H9 (cell line): ENCODE results near the gene NCAM2. TPM values are rescaled to one million over a fixed set of nuclear protein-coding genes. Genes with fewer than 3 reads are reported as not detected.

Experiments
- DNase-seq: peaks from one replicate; pipeline ENCODE4 v3.0.0-alpha.2; 2017
- H2AFZ ChIP-seq: one replicate; pipeline ENCODE4 v1.6.1; 2013; ENCODE audit warnings: mild to moderate bottlenecking, low read length, control low read depth, moderate library complexity
- H2AK5ac ChIP-seq: 2 replicates; pipeline ENCODE4 v1.6.1; 2013; ENCODE audit warnings: low read length, control low read depth, mixed read lengths; ENCODE audit not compliant: insufficient read length
- H2BK120ac ChIP-seq: one replicate; pipeline ENCODE4 v1.6.1; 2013; ENCODE audit warnings: low read depth, mild to moderate bottlenecking, low read length, control low read depth, inconsistent platforms; ENCODE audit not compliant: poor library complexity, severe bottlenecking
- H2BK12ac ChIP-seq: 2 replicates; pipeline ENCODE4 v1.6.1; 2013; ENCODE audit warnings: low read length, control low read depth, mixed read lengths, low read depth; ENCODE audit not compliant: insufficient read length
- H2BK15ac ChIP-seq: 2 replicates; pipeline ENCODE4 v1.6.1; 2013; ENCODE audit warnings: low read depth, low read length, control low read depth
- H2BK20ac ChIP-seq: one replicate; pipeline ENCODE4 v1.6.1; 2013; ENCODE audit warnings: low read depth, mild to moderate bottlenecking, low read length, control low read depth, inconsistent platforms; ENCODE audit not compliant: poor library complexity, severe bottlenecking
- H2BK5ac ChIP-seq: 2 replicates; pipeline ENCODE4 v1.6.1; 2013; ENCODE audit warnings: low read length, control low read depth, mixed read lengths; ENCODE audit not compliant: insufficient read length
- H3K14ac ChIP-seq: 2 replicates; pipeline ENCODE4 v1.6.1; 2013; ENCODE audit warnings: low read length, control low read depth; ENCODE audit not compliant: insufficient read depth
- H3K18ac ChIP-seq: 2 replicates; pipeline ENCODE4 v1.6.1; 2013; ENCODE audit warnings: low read depth, mild to moderate bottlenecking, mixed read lengths, low read length, control low read depth; ENCODE audit not compliant: insufficient read length
- H3K23ac ChIP-seq: 2 replicates; pipeline ENCODE4 v1.6.1; 2013; ENCODE audit warnings: low read length, control low read depth, mixed read lengths, low read depth; ENCODE audit not compliant: insufficient read length
- H3K23me2 ChIP-seq: 2 replicates; pipeline ENCODE4 v1.6.1; 2013; ENCODE audit warnings: low read depth, mild to moderate bottlenecking, mixed read lengths, low read length, control low read depth; ENCODE audit not compliant: insufficient read length, poor library complexity, severe bottlenecking
- H3K27ac ChIP-seq: 2 replicates; pipeline ENCODE4 v1.5.1; 2013; ENCODE audit warnings: low read length, control low read depth, mixed read lengths, low read depth; ENCODE audit not compliant: insufficient read length
- H3K27me3 ChIP-seq: 2 replicates; pipeline ENCODE4 v1.6.1; 2013; ENCODE audit warnings: low read length, control low read depth, inconsistent platforms; ENCODE audit not compliant: insufficient read depth
- H3K4ac ChIP-seq: 2 replicates; pipeline ENCODE4 v1.6.1; 2013; ENCODE audit warnings: low read depth, mild to moderate bottlenecking, control low read depth, inconsistent platforms, low read length, moderate library complexity
- H3K4me1 ChIP-seq: 2 replicates; pipeline ENCODE4 v1.6.1; 2013; ENCODE audit warnings: low read length, control low read depth, inconsistent platforms; ENCODE audit not compliant: insufficient read depth
- H3K4me2 ChIP-seq: 2 replicates; pipeline ENCODE4 v1.6.1; 2013; ENCODE audit warnings: low read length, control low read depth, mixed read lengths; ENCODE audit not compliant: insufficient read length, insufficient read depth
- H3K56ac ChIP-seq: 2 replicates; pipeline ENCODE4 v1.6.1; 2013; ENCODE audit warnings: low read depth, mild to moderate bottlenecking, mixed read lengths, low read length, control low read depth; ENCODE audit not compliant: insufficient read length
- H3K79me1 ChIP-seq: 2 replicates; pipeline ENCODE4 v1.6.1; 2013; ENCODE audit warnings: low read depth, mild to moderate bottlenecking, moderate library complexity, low read length, control low read depth, inconsistent platforms; ENCODE audit not compliant: insufficient read depth, poor library complexity, severe bottlenecking
- H3K79me2 ChIP-seq: 2 replicates; pipeline ENCODE4 v1.6.1; 2013; ENCODE audit warnings: low read length, control low read depth, inconsistent platforms; ENCODE audit not compliant: insufficient read depth
- H3K9ac ChIP-seq: 2 replicates; pipeline ENCODE4 v1.6.1; 2013; ENCODE audit warnings: low read length, control low read depth, mixed read lengths; ENCODE audit not compliant: insufficient read length; ENCODE audit errors: extremely low read depth
- H3K9me3 ChIP-seq: one replicate; pipeline ENCODE4 v1.6.1; 2013; ENCODE audit warnings: low read depth, low read length, inconsistent platforms; ENCODE audit not compliant: control insufficient read depth
- H3T11ph ChIP-seq: one replicate; pipeline ENCODE4 v1.6.1; 2013; ENCODE audit warnings: mild to moderate bottlenecking, low read length, control low read depth, inconsistent platforms
- H4K20me1 ChIP-seq: one replicate; pipeline ENCODE4 v1.6.1; 2013; ENCODE audit not compliant: control insufficient read depth, insufficient read length, insufficient read depth
- H4K5ac ChIP-seq: 2 replicates; pipeline ENCODE4 v1.6.1; 2013; ENCODE audit warnings: low read depth, mild to moderate bottlenecking, mixed read lengths, low read length, control low read depth; ENCODE audit not compliant: insufficient read length
- H4K8ac ChIP-seq: replicated peaks from 2 replicates; pipeline ENCODE4 v1.6.1; 2013; ENCODE audit warnings: low read length, control low read depth, mixed read lengths, low read depth; ENCODE audit not compliant: insufficient read length
- H4K91ac ChIP-seq: 2 replicates; pipeline ENCODE4 v1.6.1; 2013; ENCODE audit warnings: low read depth, mild to moderate bottlenecking, moderate library complexity, mixed read lengths, low read length, control low read depth; ENCODE audit not compliant: insufficient read length
- H3K27ac Mint-ChIP-seq, 3 experiments: 2 replicates in 2 of 3; 3 replicates in 1 of 3; pipeline ENCODE4 v1.8.0; 2020 to 2021; ENCODE audit warnings: mixed read lengths in 3 of 3, mild to moderate bottlenecking in 1 of 3, moderate library complexity in 1 of 3
- H3K27me3 Mint-ChIP-seq: 2 replicates; pipeline ENCODE4 v1.8.0; 2021; ENCODE audit warnings: low read depth, mild to moderate bottlenecking, moderate library complexity, mixed read lengths
- H3K36me3 Mint-ChIP-seq, 3 experiments: 2 replicates in 2 of 3; 3 replicates in 1 of 3; pipeline ENCODE4 v1.8.0; 2020 to 2021; ENCODE audit warnings: low read depth in 3 of 3, mixed read lengths in 3 of 3; ENCODE audit not compliant: insufficient read depth in 1 of 3
- H3K4me1 Mint-ChIP-seq, 2 experiments: 2 replicates each; pipeline ENCODE4 v1.8.0; 2020; ENCODE audit warnings: mixed read lengths in 2 of 2
- H3K4me3 Mint-ChIP-seq, 2 experiments: 2 replicates in 1 of 2; 3 replicates in 1 of 2; pipeline ENCODE4 v1.8.0; 2020 to 2021; ENCODE audit warnings: mild to moderate bottlenecking in 2 of 2, mixed read lengths in 2 of 2, moderate library complexity in 1 of 2
- H3K9me3 Mint-ChIP-seq, 2 experiments: 2 replicates in 1 of 2; 3 replicates in 1 of 2; pipeline ENCODE4 v1.8.0; 2020; ENCODE audit warnings: mild to moderate bottlenecking in 2 of 2, mixed read lengths in 2 of 2, moderate library complexity in 1 of 2
- CTCF ChIP-seq: fragments of 200-600 bp; sonication (generic); conservative IDR thresholded peaks from 3 replicates; pipeline ENCODE4 v1.8.0; 2021; ENCODE audit warnings: antibody characterized with exemption, mild to moderate bottlenecking
- WGBS: extraction: QIAGEN DNeasy Blood & Tissue Kit; methylation state at CpG from one replicate; pipeline ENCODE4 v1.1.7; 2013; ENCODE audit warnings: missing lambda C conversion rate, low lambda C conversion rate, mixed read lengths; ENCODE audit not compliant: insufficient read length; ENCODE audit errors: extremely low coverage; 5-methylcytosine and 5-hydroxymethylcytosine counted together
- long read RNA-seq: library from polyadenylated mRNA; unstranded; transcript quantifications from one replicate; pipeline ENCODE4 v2.0.0, GENCODE V29; 2020
- total RNA-seq: library from RNA; stranded (reverse); gene quantifications from 2 replicates; pipeline ENCODE4 v1.2.1, GENCODE V29; 2021

NCAM2 gene
- total RNA-seq: 2.2 and 2.6 TPM in 2 replicates
- long read RNA-seq, partial matches to known transcripts: 0 of 1 reads
- long read RNA-seq, other reads (novel, unspliced or antisense): 1 of 1 reads

GRCh38 chr21:20997636-20998455 lies at the start of gene NCAM2:
TSS of gene NCAM2 (plus strand) at chr21:20998409.
- Histone ChIP-seq H3K27ac (no peak within 1 kb of the TSS), H4K5ac (no peak within 1 kb of the TSS), H3K4me1 (0 out of 2 replicates have a peak, but pooled peaks cover 2% of the 10 kb centered on the region), H2BK15ac (no peak within 1 kb of the TSS), H2AK5ac (no peak within 1 kb of the TSS), H3K23ac (no peak within 1 kb of the TSS), H3K9ac (no peak within 1 kb of the TSS), H3K4me2 (peak within 1 kb of the TSS; percentile 72), H4K91ac (no peak within 1 kb of the TSS), H3T11ph (no peak within 1 kb of the TSS), H3K79me1 (no peaks in the 10 kb centered on the region), H2BK20ac (no peak within 1 kb of the TSS), H3K56ac (no peak within 1 kb of the TSS), H3K27me3 (peaks cover 6% of the 10 kb centered on the region; the same call in 1 of the 2 replicates), H3K18ac (no peak within 1 kb of the TSS), H3K4ac (no peak within 1 kb of the TSS), H3K14ac (no peak within 1 kb of the TSS; the same call in 1 of the 2 replicates), H4K8ac (no peak within 1 kb of the TSS), H4K20me1 (no peaks in the 10 kb centered on the region), H3K9me3 (no peaks in the 10 kb centered on the region), H3K79me2 (no peaks in the 10 kb centered on the region), H2BK120ac (no peak within 1 kb of the TSS), H2BK12ac (no peak within 1 kb of the TSS), H2AFZ (peak within 1 kb of the TSS; percentile 69), H3K23me2 (peaks cover 14% of the 10 kb centered on the region), H2BK5ac (no peak within 1 kb of the TSS)
- no CpG with 5 or more reads among the region's 86 CpGs for WGBS
- no peak for TF ChIP-seq CTCF
- Mint-ChIP-seq H3K4me3 (peak within 1 kb of the TSS; percentile 78 to 88), H3K27ac (no peak within 1 kb of the TSS), H3K27me3 (peaks cover 29% of the 10 kb centered on the region), H3K36me3 (no peaks in the 10 kb centered on the region; a peak in 1 of 7 replicates), H3K4me1 (peaks cover 9 to 13% of the 10 kb centered on the region in 2 experiments), H3K9me3 (no peaks in the 10 kb centered on the region)
- DNase-seq: peak; percentile 83
